ENCODE results near the gene NOL6. TPM values are rescaled to one million over a fixed set of nuclear protein-coding genes. Genes with fewer than 3 reads are reported as not detected.

The NOL6 gene
- total RNA-seq, 4 donors from 2014 or later, result 26.2 to 40.2 (median 31.5) TPM

- intact Hi-C loops (cut with DNase I; ENCODE audit: low total_unique reads), result no loop called here
- TF ChIP-seq CTCF (IDR thresholded peaks at IDR 0.05), result no peak
- no peak for TF ChIP-seq POLR2A (IDR thresholded peaks at IDR 0.05)
- peak overlapping the region; percentile 50 for H3K4me3 ChIP-seq (ENCODE audit: low read depth, poor library complexity, severe bottlenecking)
- DNase-seq (ENCODE audit: low spot score in 2 of 2), result peak in 1 of 2 donors; percentile 73
- WGBS, 2 donors, result 16 to 18% methylated on average over 20 of the region's 20 CpGs
Observed at GRCh38 chr9:33447799-33448553, 25.7 kb downstream of the NOL6 start.

- 0 to 2% methylated on average over 37 to 42 of the region's 50 CpGs for WGBS, 2 donors
- peak; percentile 59 to 96 for DNase-seq (ENCODE audit: low spot score in 2 of 2)
- intact Hi-C loops (cut with DNase I; ENCODE audit: low total_unique reads), result no loop called here
- TF ChIP-seq CTCF (IDR thresholded peaks at IDR 0.05) (no peak), POLR2A (IDR thresholded peaks at IDR 0.05) (no peak)
- peak within 1 kb of the TSS; percentile 50 for H3K4me3 ChIP-seq (ENCODE audit: low read depth, poor library complexity, severe bottlenecking)
Observed at GRCh38 chr9:33446946-33447798, 26.6 kb downstream of the NOL6 start, which contains the start of gene AQP3. Gene AQP3, minus strand, starts transcription at chr9:33447593. Its CDS starts 63 bp downstream, at chr9:33447530.

GRCh38 chr9:33446240-33446945 is 27.3 kb downstream of the NOL6 start:
- peak overlapping the region; percentile 50 for H3K4me3 ChIP-seq (ENCODE audit: low read depth, poor library complexity, severe bottlenecking)
- no peak for DNase-seq (ENCODE audit: low spot score in 2 of 2)
- TF ChIP-seq CTCF (IDR thresholded peaks at IDR 0.05) (no peak), POLR2A (IDR thresholded peaks at IDR 0.05) (no peak)
- intact Hi-C loops (cut with DNase I; ENCODE audit: low total_unique reads), result no loop called here
- whole genome bisulfite sequencing, 2 donors, result 45 to 54% methylated on average over 12 of the region's 12 CpGs

- DNase-seq (ENCODE audit: low spot score in 2 of 2), result no peak
- 45 to 62% methylated on average over 11 of the region's 11 CpGs for WGBS, 2 donors
- no peak for TF ChIP-seq POLR2A (IDR thresholded peaks at IDR 0.05)
- TF ChIP-seq CTCF (IDR thresholded peaks at IDR 0.05), result no peak
- intact Hi-C loops (cut with DNase I; ENCODE audit: low total_unique reads), result no loop called here
- peak overlapping the region; percentile 4 for H3K4me3 ChIP-seq (ENCODE audit: low read depth, poor library complexity, severe bottlenecking)
Observed at GRCh38 chr9:33445389-33446239, 28.1 kb downstream of the NOL6 start.
